GM18873 (cell line): ENCODE data around the gene SYMPK.

Experiments used
- ATAC-seq: cut with Tn5 transposase; IDR thresholded peaks from one replicate; pipeline ENCODE4 v1.9.1; 2021; ENCODE audit warnings: mild to moderate bottlenecking, moderate library complexity, moderate number of reproducible peaks; ENCODE audit not compliant: unreplicated experiment, low FRiP score

SYMPK gene

DNA sequence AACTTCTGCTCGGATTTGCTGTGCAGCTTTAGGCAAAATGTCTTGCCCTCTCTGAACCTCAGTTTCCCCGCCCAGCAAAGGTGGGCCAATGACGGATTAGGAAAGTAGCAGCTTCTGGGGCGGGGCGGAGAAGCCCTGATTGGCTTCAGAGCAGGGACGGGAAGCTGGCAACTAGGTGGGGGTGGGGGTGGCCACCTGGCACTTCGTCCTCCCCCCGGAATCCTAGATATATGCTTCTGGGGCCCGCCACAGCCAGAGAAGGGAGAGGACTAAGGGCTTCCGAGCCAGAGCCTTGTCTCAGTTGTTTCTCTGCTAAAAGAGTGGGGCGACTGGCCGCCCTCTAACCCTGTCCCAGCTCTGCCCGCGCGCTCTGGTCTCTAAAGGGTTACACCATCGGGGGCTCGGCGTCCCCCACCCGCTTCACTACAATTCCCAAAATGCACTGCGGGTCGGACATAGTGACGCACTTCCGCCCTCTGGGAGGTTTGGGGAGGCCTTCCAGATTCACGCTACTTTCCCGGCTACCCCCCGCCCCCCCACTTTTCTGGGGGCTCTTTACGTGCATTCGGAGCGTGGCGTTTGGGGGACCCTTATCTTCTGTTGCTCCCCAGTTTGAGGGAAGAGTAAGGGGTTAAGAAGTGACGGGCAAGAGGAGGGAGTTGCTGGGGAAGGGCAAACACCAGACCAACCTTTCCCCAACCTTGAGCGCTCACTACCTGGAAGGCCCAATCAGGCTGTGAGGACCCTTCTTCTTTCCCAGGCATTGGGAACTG lies 23.7 kb upstream of the SYMPK start:
- peak; percentile 38 for ATAC-seq

DNA sequence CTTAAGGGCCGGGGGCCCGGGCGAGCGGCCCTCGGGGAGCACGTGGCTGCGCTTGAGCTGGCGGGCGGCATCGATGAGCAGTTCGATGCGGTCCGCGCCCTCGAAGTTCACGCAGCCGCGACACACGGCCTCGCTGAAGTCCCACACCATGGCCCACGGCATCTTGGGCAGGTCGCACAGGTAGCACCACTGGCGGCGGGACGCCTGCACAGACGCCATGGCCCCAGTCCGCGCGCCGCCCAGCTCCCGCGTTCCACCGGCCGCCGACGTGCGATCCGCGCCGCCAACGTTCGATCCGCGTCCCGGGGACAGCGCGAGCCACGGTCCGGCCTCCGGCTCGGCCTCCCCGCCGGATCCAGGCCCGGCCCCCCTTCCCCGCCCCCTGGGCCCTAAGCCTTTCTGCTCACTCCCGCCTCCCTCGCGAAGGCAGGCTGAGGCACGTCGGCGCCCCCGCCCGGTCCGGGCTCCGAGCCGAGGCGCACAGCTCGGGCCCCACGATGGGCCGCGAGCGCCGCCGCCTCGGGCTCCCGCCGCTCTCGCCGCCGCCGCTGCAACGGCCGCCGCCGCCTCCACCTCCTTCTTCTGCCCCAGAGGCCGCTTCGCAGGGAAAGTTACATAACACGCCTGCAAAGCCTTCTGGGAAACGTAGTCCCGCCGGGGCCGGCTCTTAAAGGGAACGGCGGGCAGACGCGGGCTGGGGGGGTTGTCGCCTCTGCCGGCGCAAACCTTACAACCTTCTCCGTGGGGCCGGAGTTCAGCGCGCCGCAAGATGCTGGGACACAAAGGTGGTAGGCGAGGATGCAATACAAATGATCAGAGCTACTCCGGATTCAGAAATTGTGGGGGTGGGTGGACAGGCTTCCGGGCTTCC lies 22.8 kb upstream of the SYMPK start, which contains the start of gene IRF2BP1:
Gene IRF2BP1, minus strand, starts transcription at position 586 of the 871 bp plus-strand sequence. Its CDS starts 367 bp downstream, at position 219.
- ATAC-seq: peak; percentile 28

DNA sequence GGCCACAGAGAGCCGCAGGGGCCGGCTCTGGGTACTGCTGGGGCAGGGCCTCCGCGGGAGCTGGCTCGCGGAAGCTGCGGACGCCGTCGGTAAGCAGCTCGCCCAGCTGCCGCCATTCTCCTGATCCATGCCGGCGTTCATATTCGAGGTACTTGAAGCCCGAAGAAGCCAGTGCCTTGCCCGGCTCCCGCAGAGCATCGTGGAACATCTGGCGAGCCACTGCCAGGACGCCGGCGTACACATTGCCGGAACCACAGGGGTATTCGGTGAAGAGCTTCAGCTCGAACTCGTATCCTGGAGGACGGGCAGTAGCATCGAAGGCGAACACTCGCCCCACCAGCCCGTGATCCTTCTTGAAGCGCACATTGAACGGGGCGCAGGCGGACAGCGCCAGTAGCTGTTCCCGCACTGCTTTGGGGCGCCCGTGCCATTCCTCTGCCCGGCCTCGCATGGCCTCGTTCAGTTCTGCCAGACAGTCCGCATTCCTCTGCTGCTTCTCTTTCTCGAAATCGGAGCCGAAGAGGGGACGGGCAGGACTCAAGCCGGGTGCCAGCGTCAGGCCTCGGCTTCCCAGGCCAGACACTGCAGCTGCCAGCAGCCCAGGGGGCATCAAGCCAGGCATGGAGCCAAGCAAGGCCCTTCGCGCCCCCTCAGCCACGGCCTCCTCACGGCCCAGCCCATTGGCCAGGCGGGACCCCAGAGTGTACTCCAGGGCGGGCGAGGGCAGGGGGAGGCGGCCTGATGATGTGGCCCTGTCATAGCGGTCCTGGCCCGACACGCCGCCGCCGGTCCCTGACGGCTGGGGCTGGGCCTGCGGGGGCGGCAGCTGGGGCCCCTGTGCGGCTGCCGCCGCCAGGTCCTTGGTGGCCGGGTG lies 22.0 kb upstream of the SYMPK start:
- no peak for ATAC-seq

DNA sequence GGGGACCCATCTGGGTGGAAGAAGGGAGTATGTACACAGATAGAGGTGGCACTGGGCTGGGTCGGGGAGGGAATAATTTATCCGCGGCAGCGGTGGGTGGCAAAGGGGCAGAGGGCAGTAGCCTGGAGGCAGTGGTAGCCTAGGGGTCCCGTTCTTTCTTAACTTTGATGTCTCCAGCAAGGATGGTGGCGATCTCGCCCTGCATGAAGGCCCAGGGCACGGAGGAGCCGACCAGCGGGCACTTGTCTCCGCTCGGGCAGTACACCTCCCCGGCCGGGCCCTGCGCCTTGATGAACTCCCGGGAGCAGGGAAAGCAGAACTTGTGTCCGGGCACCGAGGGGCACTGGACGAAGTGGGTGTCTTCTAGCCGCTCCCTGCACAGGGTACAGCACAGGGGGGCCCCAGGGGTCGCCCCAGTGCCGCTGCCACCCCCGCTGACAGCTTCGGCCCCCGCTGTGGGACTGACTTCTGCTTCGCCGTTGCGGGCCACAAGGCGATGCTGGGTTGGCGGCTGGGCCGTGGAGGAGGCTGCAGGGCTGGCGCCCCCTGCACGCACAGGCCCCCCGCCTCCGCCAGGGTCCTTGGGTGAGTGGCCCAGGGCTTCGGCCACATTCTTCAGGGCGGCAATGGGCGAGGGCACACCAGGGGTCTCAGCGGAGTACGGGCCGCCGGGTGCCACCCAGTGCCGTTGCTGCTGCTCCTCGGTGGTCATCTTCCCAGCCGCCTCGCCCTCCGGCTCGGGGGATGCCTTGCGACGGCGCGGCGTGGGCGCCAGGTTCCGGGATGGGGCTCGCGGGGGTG lies 21.1 kb upstream of the SYMPK start:
- no peak for ATAC-seq

DNA sequence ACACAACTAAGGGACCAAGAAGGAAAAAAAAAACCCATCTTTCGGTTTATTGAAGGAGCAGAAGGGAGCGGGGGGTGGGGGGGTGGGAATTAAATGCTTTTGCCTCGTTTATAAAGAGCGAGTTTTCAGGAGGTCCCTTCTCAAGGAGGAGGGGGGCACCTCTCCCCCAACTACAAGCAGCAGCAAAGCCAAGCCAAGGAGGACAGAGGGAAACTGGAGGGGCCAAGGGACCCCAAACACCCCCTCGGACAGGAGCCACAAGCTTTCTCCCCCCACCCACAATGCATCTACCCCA lies 20.6 kb upstream of the SYMPK start:
- no peak for ATAC-seq

DNA sequence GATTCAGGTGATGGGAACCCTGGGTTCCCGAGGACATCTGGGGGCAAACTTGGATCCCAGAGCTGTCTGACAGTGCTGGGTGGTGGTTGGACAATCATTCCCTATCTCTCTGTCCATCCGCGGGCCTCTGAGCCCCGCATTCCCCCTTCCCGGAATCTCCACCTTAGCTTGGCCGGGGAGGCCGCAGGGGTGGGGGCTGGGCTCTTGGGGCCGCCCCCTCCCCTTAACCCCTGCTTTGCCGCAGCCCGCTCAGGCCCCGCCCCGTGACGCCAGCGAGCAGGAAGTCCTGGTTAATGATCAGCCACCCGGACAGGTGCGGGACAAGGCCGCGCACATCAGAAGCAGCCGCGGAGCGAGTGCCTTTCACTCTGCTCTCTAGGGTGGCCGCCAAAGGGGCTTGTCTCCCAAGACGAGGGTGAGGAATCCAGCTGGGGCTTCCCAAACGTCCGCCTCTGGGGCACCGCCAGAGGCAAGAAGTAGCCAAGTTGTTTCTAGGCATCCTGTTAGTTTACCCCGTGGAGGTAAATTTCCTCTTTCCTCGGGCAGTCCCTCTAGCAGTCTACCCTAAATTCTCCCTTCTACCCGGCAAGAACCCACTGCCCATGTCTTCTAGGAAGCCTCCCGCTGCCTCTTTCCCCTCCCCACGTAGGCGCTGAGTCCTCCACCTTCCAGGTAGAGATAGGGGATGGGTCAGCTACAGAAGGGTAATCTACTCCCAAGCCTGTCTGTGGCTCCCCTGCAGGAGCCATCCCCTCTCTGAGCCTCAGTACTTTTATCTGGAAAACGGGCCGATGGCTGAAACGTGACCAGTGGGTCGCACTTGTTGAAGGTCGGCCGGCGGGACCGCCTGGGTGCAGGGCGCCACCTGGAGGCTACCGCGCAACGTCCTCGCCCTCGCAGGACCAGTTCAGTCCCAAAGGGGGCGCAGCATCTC lies 20.0 kb upstream of the SYMPK start:
- no peak for ATAC-seq

DNA sequence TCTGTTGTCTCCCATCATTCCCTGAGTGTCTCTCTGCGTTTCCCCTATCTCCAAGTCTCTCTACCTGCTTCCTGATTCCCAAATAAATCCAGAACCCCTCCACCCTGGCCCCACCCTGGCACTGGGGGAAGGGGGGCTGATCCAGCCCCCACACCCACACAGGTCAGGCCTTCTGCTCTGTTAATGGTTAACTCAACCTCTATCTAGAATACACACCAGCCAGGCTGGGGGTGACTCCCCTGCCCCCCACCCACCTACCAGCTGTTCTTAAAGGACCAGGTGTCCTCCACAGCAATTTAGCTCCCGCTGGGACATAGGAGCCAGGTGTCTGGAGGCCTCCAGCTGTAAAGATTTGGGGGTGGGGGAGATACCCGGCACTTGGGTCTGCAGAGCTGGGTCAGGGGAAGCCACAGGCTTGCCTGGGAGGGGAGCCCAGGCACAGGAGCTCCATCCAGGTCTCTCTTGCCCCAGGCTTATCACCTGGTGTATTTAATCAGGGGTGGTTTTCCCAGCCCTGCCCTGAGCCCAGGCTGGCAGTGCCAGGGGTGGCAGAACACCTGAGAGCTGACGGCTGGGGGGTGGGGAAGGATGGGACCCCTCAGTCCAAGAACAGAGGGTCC lies 19.1 kb upstream of the SYMPK start:
- no peak for ATAC-seq

DNA sequence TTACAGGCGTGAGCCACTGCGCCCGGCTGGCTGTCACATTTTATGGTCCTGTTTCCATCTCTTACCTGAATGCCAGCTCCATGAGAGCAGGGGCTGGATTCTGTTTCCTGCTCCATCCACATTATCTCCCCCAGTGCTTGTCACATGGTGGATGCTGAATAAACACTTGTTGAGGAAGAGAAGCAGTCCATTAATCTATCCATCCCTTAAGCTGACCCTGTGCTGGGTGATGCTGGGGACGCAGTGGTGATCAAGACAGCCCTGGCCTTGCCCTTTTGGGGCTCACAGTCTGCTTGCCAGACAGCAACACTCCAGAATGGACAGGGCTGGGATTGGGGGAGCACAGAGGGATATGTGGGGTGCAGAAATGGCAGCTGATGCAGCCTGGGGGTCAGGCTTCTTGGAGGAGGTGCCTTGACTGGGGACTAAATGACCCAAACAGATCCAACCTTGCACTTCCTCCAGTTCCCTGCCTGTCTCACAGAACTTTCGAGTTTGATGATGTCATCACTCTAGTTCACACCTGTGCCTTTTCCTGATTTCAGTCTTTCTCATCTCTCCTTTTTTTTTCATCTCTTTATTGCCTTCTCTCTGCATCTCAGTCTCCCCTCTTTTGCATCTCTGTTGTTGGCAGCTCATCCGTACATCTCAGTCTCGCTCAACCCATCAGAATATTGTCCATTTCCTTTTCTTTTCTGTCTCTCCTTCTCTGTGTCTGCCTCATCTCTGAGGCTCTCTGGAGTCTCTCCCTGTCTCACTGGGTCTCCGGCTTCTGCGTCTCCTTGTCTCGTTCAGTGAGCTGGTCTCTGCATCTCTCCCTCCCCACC lies 18.3 kb upstream of the SYMPK start:
- no peak for ATAC-seq

DNA sequence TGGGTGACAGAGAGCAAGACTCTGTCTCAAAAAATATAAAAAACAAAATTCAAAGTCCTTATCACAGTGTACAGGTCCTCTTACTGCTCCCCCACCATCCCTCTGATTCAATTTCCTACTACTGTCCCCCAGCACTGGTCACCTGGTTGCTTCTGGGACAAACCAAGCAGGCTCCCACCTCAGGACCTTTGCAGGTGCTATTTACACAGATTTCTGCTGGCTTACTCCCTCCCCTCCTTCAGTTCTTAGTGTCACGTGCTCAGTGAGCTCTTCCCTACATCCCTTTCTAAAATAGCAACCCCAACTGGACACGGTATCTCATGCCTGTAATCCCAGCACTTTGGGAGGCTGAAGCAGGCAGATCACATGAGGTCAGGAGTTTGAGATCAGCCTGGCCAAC lies 17.0 kb upstream of the SYMPK start:
- no peak for ATAC-seq

DNA sequence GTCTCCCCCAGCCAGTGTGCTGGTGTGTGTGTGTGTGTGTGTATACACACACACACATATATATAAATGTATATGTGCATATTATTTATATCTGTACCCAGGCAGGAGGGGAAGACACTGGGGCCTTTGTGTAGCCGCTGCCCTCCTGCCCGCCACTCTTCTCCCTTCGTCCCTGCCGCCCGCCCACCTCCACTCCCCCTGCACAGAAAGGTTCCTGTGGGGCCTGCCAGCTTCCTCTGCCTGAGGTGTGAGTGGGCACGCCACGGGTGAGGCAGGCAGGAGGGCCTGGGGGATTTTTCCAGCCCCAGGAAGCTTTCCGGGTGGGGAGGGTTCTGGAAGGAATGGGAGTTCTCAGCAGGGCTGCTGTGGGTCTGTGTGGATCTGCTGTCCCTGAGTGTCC lies 16.1 kb upstream of the SYMPK start:
- ATAC-seq: no peak

DNA sequence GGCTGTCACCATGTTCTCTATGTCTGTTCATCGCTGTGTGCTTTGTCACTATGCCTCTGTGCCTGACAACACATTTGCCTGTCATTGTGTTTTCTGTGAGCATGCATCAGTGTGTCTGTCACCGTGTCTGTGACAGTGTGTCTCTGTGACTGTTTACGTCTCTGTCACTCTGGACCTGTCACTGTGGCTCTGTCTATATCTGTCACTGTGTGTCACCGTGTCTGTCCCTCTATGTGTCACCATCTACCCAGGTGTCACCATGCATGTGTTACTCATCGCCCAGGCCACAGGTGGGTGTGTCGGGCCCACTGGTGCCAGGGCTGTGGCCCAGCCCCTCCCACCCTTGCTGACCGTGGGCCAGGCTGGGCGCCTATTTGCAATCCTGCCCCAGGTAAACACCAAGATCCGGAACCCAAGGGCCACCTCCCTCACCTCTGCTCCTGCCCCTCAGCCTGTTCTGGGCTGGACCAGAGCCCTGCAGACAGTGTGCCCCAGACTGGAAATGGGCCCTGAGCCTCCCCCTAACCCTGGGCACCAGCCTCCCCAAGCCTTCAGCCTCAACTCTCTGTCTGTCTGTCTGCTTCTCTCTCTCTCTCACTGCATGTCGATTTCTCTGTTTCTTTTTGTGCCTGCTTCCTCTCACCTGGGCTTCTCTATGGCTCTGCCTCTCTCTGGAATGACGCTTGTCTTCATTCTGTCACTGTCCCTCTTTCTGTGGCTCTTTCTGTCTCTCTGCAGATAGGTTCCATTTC lies 15.3 kb upstream of the SYMPK start:
- no peak for ATAC-seq

DNA sequence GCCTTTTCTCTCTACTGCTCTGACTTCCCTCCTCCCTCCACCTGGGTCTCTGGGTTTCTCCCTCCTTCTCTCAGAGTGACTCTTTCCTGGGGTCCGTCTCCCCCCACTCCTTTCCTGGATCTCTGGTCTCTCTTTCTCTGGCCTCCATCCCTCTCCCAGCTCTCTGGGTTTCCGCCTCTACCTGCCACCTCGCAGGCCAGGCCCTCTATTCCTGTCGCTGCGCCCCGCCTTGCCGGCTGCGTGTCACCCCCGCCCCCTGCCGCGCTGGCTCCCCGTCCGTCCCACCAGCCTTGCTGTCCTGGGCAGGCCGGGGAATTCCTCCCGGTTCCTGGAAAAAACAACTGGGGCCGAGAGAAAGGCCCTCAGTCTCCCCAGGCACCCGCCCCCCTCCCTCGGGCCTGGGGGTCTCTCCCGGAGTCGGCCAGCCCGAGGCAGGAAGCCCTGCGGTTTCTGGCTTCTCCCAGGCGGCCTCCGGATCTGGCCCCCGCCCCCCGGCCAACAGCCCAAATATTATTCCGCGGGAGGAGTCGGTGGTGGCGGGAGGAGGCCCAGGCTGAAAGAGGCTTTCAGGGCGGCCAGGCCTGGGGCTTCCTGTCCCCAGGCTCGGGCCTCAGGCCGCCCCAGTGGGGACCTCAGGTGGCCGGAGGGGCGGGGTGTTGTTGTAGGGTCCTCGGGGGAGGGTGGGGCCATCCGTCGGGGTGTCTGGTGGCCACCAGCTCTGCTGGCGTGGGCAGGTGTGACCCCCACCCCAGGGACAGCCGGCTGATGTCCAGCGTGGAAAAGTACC lies 13.7 kb upstream of the SYMPK start:
- no peak for ATAC-seq

DNA sequence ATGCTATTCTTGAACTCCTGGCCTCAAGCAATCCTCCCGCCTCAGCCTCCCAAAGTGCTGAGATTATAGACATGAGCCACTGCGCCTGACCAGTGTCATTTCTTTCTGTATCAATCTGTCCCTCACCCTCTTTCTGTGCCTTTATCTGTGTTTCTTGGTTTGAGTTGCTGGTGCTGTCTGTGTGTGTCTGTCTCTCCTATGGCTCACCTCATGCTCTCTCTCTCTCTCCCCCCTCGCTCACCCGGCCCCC lies 13.1 kb upstream of the SYMPK start:
- ATAC-seq: no peak

DNA sequence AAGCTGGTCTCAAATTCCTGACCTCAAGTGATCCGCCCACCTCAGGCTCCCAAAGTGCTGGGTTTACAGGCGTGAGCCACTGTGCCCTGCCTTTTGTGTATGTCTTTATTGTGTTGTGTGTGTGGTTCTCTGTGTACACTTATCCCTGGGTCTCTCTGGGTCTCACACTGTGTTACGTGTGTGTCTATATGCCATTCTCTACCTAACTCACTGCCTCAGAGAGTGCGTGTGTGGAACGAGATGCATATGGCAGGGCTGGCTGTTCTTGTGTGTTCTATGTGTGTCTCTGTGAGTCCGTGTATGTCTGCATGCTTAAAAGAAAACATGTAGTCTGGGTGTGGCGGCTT lies 11.6 kb upstream of the SYMPK start:
- no peak for ATAC-seq

DNA sequence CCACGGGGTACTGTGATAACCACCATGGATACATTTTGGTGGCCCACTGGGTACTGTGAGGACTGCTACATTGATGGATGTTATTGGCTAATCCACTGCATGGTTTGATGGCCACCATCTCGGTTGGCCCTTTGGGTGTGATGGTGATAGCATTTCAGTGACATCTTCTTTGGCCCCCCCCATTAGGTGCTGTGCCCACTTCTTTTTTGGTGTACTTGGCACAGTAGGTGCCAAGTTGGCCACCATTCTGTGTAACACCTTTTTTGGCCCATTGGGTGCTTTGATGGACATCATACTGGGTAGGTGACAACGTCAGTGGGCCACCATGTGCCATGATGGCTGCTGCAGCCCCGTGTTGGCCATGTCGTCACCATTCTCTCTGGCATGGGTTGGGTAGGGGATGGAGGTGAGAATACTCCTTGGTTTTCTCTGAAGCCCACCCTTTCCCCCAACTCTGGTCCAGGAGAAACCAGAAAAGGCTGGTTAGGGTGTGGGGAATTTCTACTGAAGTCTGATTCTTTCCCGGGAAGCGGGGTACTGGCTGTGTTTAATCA lies 10.3 kb upstream of the SYMPK start:
- ATAC-seq: no peak
